SW480 (cell line): ENCODE data around the gene ZZZ3.
"Not testable (repeated sequence)": the region's sequence is repeated elsewhere in the genome, so short reads cannot be mapped to it uniquely, and the experiment has no call there.

Experiments
- DNase-seq: peaks from one replicate; pipeline ENCODE4 v3.0.0-alpha.2; 2016; ENCODE audit warnings: low spot score

Gene ZZZ3

DNA sequence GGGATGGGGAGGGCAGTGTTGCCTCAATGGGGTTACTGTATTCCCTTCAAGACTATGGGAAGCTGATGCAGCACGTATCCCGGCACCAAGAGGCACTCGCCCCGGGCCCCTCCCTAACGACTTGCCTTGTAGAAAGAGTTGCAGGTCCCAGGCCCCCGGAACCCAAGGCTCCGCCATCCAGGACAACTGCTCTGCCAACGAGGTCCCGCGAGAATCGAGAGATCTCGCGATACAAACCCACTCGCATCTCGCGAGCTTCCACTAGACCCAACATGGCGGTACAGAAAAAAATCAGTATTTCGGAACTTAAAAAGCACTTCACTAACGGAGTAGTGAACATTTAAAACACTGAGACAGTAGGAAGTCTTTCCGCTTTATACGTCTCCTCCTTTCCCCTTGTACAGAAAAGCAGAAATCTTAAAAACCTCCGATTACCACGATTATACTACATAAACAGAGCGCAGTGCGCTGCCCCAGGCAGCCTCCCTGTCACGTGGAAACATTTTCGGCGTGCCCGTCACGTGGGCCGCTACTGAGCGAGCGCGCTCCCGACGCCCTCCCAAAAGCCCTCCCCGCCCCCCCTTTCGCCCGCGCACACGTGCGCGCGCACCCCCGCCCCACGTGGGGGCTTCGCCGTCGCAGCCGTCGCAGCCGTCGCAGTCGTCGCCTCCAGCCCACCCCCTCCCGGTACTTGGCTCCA lies at the start of gene ZZZ3:
Gene ZZZ3, minus strand, starts transcription at position 199 of the 700 bp plus-strand sequence. CDS start 49,304 bp downstream, outside the sequence.
- DNase-seq = peak; percentile 87

DNA sequence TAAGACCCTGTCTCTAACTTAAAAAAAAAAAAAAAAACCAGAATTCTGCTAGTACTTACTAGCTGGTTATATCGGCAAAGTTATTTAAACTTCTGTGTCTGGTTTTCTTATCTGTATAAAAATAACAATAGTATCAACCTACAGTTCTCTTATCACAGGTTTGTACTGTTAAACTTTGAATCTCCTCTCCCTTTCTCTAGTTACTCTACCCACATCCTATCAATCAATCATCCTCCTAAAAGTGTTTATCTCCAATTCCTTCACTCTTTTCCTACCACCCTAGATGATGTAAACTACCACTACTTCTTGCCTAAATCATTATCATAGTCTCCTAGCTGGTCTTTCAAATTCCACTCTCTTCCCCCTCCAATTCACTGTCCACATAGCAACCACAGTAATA lies 49.6 kb upstream of the ZZZ3 start:
- DNase-seq = no peak

DNA sequence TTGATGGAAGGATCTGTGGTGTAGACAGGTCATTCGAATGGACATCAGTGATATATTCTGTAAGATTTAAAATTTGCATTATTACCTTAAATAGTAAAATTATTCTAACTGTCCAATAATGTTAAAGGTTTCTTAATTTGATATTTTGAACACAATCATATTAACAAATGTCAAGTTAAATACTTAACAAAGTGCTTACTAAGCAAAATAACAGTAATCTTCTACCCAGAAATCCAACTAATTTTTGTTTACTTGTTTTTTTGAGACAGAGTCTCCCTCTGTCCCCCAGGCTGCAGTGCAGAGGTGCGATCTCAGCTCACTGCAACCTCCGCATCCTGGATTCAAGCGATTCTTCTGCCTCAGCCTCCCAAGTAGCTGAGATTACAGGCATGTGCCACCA lies 43.2 kb upstream of the ZZZ3 start:
- DNase-seq = no peak

DNA sequence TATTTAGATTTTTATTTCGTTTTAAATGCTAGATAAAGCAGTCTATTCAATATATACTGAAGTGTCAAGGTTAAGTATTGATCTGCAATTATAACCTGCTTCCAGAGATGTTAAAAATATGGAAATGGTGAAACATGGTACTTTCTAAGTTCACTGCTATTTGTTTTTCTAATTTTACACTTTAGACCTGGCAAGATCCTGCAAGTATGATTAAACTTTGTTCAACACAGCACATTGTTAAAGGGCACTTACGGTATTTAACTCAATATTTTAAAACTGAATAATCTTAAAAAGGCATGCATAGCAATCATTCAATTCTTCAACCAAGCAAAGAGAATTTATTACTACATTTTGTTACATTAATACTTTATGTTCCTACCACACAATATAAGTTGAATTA lies 35.7 kb upstream of the ZZZ3 start:
- DNase-seq = no peak

DNA sequence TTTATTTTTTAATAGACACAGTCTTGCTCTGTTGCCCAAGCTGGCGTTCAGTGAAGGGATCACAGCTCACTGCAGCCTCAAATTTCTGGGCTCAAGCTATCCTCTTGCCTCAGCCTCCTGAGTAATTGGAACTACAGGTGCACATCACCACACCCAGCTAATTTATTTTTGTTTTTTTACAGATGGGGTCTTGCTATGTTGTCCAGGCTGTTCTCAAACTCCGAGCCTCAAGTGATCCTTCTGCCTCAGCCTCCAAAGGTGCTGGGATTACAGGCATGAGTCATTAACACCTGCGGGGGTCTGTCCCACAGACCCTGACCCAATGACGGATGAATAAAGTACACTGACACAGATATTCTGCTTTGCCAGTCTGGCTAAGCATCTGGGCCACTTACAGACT lies 33.6 kb upstream of the ZZZ3 start:
- DNase-seq = no peak

DNA sequence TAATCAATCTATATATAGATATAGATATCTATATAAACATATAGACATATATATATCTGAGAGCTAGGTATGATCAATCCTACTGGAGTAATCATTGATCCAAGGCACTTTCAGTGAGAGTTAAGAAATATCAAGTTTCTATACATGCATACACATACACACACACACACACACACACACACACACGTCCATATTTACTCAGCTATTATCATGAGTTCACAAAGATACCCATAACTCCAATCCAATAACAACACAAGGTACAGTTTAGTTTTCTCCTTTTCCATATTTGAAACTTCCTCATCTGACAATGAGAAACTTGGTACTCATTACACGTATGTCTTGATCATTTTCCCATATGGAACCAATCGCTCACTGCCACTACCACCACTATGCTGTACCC lies 27.3 kb upstream of the ZZZ3 start:
- no peak for DNase-seq

DNA sequence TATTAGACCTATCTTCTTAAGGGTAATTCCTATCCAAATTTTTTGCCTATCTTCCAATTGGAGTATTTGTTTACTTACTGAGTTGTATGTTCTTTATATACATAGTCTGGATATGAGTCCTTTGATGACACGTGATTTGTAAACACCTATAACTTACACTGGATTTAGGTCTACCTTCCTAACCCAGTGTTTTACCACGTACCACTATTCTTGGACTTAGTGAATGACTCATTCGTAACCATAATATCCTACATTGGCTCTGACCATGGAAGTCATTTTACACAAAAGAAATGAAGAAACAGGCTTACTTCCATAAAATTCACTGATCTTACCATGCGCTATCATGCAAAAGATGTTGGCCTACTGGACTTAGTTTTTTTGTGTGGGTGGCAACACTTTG lies 23.9 kb upstream of the ZZZ3 start:
- DNase-seq = no peak

DNA sequence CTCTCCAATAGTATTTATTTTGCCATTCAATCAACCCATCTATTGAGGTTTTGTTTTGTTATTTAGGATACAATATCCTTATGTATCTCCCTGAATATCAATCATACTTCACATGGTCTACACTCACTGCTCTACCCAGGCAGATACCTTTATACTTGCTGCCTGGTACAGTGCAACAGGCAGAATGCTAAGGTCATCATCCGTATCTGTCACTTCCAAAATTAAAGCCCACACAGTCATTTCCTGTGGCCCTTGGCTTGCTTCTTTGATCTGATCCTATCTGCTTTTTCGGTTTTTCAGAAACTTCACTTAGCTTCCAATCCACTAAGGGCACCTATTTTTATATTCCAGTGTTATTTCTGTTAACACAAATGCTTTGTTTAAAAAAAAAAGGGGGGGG lies 22.3 kb upstream of the ZZZ3 start:
- no peak for DNase-seq

DNA sequence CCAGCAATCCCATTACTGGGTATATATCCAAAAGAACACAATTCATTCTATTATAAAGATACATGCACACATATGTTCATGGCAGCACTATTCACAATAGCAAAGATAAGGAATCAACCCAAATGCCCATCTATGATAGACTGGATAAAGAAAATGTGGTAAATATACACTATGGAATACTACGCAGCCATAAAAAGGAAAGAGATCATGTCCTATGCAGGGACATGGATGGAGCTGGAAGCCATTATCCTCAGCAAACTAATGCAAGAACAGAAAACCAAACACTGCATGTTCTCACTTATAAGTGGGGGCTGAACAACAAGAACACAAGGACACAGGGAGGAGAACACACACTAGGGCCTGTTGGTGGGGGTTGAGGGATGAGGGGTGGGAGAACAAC lies 17.2 kb upstream of the ZZZ3 start:
- DNase-seq = not testable (repeated sequence)

DNA sequence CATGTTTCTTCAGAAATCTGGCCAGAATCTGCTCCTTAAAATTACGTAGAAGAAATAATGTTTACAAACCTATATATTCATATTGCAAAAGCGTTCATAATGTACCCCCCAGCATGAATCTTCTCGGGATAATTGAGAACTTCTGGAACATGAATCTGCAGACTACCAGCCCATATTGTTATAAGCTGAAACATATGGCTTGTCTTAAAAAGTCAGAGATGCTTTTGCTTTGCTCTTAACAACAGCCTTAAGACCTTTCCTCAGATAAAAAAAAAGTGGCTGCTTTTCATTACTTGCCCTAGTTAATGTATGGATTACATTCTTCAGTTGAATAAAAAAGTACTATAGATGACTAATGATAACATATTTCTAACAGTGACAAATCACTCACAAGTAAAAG lies 15.0 kb upstream of the ZZZ3 start:
- no peak for DNase-seq

DNA sequence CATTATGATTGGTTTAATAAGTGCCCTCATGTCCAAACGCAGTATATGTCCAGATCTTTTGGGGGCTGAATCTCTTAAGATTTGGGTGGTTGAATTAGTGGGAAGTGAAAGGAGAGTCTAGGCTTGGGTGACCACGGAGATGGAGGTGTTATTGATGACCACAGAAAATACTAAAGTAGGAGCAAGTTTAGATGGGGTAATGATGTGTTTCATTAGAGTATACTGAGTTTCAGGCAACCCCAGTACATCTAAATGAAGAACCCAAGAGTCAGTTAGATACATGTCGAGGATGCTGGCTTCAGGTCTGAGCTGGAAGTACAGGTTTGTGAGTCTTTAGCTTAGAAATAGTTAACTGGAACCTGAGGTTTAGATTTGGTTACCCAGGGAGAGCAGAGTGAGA lies 6.5 kb upstream of the ZZZ3 start:
- DNase-seq = no peak

DNA sequence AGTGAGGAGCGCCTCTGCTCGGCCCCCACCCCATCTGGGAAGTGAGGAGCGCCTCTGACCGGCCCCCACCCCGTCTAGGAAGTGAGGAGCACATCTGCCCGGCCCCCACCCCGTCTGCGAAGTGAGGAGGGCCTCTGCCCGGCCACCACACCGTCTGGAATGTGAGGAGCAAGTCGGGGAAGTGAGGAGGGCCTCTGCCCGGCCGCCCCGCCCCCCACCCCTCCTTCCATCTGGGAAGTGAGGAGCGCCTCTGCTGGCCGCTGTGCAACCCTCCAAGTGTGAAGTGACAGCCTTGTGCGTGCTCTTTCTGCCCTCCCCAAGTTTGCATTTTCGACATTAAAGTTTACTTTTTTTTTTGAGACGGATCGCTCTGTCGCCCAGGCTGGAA lies 5.1 kb upstream of the ZZZ3 start:
- DNase-seq = no peak

DNA sequence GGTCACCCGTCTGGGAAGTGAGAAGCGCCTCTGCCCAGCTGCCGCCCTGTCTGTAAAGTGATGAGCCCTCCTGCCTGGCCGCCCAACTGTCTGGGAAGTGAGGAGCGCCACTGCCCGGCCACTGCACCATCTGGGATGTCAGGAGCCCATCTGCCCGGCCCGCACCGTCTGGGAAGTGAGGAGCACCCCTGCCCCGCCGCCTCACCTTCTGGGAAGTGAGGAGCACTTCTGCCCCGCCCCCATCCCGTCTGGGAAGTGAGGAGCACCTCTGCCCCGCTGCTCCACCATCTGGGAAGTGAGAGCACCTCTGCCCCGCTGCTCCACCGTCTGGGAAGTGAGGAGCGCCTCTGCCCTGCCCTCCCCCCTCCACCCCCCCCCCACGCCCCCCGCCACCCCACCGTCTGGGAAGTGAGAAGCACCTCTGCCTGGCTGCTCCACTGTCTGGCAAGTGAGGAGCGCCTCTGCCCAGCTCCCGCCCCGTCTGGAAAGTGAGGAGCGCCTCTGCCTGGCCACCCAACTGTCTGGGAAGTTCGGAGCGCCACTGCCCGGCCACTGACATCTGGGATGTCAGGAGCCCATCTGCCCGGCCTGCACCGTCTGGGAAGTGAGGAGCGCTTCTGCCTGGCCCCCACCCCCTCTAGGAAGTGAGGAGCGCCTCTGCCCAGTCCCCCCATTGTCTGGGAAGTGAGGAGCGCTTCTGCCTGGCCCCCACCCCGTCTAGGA lies 4.5 kb upstream of the ZZZ3 start:
- no peak for DNase-seq

DNA sequence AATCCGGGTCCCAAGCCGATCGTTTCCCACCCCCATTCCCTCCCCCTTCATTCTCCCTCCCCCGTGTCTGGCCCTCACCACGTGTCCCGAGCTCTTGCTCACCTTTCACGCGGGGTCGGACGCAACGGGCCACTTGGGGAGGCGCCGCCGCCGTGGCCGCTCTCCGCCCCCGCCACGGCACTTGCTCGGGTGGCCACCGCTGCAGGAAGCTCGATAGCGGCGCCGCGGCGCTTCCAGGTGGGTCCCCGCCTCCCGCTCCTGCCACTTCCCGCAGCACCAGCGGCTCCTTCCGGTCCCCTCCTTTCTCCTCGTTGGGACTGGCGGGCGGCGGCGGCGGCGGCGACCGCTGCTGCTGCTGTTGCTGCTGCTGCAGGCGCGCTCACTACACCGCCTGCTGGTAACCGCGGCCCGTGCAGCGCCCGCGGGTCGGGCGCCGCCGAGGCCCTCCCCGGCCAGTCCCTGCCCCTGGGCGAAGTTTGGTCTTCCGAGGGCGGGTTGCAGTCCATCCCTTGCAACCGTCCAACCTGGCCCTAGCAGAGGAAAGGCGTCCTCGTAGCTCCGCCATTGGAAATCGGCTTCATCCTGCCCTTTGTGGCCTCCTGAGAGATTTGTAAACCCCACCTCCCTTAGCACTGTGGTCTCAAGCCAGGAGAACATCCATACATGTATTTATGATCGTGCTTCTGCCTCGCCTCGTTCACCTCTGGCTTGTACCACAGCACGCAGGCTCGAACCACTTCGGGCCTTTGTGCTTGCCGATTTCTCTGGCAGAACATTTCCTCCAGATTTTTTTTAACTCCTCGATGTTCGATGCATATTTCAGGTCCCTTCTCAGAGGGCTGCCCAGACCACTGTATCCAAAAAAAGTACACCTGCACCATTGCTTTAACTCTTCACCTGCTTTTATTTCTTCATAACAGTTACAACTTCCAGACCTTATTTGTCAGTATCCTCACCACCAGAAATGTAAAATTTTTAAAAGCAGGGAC lies 996 bp upstream of the ZZZ3 start:
- DNase-seq = peak; percentile 96

DNA sequence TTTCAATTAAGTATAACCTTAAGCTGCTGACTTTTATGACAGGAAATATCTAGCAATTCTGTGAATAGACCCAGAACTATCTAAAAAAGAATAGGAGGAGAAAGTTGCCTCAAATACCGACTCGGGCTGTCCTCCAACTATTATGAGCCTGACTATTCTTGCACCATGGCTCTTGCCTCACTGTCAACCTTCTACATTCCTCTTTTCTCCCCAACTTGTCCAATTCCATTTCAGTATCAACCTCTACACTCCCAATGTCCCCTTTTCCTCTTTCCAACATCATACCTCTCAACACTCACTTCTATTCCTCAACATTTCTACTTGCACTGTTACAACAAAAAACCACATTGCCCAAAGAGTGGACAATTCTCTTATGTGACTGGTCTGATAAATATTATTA lies 2.3 kb downstream of the ZZZ3 start:
- DNase-seq = no peak

DNA sequence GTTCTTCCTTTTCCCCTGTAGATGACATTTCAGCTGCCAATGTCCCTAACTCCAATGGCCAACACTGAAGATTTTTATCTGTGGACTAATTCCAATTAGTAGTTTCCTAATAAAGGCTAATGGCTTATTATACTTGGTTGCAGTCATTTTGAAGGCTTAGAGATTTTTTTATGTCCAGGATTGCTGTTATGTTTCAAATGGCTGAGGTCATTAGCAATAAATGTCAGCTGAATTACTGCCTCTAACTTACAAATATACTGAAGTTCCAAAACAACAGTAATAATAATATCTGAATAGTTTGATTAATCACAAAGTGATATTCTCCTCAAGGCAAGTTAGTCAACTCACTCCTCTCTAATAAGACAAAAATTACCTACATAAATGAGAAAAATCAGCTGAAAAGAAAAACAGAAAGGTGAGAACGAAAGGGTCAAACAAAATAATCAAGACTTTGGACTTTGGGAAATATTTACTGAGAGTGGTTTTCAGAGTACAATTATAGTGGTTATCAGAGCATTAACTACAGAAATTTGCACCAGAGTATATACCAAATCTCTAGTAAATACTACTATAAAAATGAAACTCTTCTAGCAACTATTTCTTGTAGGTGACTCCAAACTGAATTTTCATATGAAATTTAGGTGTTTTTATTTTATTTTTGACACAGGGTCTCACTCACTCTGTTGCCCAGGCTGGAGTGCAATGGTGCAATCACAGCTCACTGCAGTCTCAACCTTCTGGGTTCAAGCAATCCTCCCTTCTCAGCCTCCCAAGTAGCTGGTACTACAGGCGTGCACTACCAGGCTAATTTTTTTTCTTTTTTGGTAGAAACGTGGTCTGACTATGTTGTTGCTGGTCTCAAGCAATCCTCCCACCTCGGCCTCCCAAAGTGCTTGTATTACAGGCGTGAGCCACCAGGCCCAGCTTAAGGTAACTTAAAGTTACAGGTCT lies 3.5 kb downstream of the ZZZ3 start:
- no peak for DNase-seq

DNA sequence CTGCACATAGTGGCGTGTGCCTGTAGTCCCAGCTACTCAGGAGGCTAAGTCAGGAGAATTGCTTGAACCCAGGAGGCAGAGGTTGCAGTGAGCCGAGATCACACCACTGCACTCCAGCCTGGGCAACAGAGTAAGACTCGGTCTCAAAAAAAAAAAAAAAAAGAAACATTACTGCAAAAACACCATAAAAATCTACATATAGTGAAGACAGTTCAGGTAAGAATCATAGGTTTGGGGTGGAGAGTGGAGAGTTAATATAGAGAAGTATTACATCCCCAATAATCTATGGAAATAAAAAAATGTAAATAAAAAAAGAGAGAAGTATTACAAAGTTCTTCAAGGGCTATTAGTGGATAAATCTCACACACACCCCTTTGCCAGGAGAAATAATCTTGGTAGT lies 7.7 kb downstream of the ZZZ3 start:
- not testable (repeated sequence) for DNase-seq

DNA sequence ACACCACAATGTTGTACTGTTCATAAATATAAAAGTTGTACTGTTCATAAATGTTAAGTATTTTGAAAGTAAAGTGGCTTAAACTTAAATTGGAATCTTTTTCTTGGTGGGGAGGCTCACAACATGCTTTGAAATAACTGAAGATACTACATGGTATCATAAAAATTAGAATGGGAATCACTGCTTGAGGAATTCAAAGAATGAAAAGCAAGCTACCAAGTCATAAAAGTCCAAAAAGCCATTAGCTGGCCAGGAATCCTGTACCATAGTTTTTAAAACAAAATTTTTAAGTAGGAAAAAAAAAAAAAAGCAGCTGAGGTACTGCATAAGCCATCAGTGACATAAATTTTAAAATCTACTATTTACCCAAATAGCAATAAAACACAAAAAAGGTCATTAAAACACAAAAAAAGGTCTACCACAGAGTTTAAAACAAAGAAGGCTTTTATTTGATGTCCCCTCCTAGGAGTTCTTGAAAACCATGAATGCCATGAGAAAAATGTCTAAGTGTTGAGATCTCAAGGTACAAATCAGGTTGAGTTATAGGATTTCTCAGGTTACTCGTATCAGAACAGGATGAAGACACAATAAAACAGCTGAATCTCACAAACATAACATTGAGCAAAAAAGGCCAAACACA lies 8.6 kb downstream of the ZZZ3 start:
- no peak for DNase-seq

DNA sequence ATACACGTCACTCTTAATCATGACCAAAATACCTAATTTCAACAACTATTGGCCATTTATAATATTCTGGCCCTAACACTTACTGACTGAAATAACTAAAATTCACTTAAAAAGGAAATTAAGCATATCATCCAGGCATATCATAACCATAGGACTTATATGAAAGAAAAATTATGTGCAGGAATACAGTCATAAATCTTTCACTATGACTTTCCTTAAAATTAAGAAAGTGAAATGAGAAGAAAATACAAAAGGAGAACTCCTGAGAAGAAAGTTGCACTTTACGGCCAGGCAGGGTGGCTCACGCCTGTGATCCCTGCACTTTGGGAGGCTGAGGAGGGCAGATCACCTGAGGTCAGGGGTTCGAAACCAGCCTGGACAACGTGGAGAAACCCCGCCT lies 9.4 kb downstream of the ZZZ3 start:
- DNase-seq = no peak

DNA sequence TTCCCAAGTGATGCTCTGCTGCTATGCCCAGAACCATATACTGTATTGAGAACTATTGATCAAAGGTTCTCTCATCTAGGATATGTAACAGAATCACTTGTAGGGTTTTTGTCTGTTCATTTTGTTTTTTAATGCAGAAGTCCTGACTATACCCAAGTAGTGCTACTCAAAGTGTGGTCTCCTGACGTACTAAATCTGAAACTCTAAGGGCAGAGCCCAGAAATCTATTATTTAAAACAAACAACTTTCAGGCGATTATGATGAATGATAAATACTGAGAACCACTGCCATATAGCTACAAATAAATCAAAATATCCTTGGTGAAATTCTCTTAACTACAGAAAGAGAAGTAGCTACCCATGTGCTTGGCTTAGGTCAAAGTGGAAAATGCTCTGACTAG lies 10.1 kb downstream of the ZZZ3 start:
- DNase-seq = no peak

DNA sequence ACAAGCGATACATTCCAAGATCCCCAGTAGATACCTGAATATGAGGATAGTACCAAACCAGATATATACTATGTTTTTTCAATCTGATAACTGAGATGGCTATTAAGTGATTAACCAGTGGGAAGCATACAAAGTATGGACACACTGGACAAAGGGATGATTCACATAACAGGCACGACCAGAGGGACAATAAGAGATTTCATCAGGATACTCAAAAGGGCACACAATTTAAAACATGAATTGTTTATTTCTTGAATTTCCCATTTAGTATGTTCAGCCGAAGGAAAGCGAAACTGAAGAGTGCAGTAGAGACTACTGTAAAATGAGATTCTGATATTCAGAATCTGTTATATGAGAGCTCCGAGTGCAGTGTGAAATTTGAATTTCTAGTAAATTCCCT lies 10.6 kb downstream of the ZZZ3 start:
- no peak for DNase-seq
